ENCODE results near the gene KAZN.

The KAZN gene

DNA sequence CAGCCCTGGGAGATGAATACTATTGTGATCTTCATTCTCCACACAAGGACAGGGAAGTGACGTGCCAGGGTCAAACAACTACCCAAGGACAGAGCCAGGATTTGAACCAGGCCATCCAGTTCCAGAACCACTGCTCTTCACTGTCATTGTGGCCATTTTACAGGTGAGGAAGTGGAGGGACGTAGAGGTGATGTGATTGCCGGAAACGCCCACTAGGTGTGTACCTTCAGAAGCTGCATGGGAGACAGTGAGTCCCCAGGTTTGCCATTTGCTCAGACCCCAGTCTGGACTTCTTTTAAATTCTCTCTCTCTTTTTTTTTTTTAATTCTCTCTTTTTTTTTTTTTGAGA, 347.5 kb downstream of the KAZN start:
- no peaks in the 10 kb centered on the region for H3K9me2 ChIP-seq (replicated peaks; ENCODE audit: low read depth, low read length)
- no peak overlapping the region for H3K9ac ChIP-seq (ENCODE audit: low read depth, low read length, poor library complexity, severe bottlenecking)
- H4K20me1 ChIP-seq (ENCODE audit: insufficient read depth, low read length, poor library complexity, severe bottlenecking), result no peaks in the 10 kb centered on the region
- H3K36me3 ChIP-seq (ENCODE audit: insufficient read depth, low read length), result no peaks in the 10 kb centered on the region
- no peaks in the 10 kb centered on the region for H3K27me3 ChIP-seq (ENCODE audit: insufficient read depth, low read length, poor library complexity, severe bottlenecking)
- H2AFZ ChIP-seq (ENCODE audit: low read length), result no peak overlapping the region
- H3K4me3 ChIP-seq (ENCODE audit: low read length, poor library complexity, severe bottlenecking), result no peak overlapping the region
- no peak overlapping the region for H3K4me2 ChIP-seq (ENCODE audit: low read depth, low read length, poor library complexity, severe bottlenecking)
- H3K9me3 ChIP-seq (ENCODE audit: insufficient read depth, low read depth, low read length), result no peaks in the 10 kb centered on the region
- no peaks in the 10 kb centered on the region for H3K79me2 ChIP-seq (ENCODE audit: insufficient read depth, low read length)
- H3K4me1 ChIP-seq (ENCODE audit: insufficient read depth, low read length, poor library complexity, severe bottlenecking), result no peaks in the 10 kb centered on the region
- no peak for TF ChIP-seq EZH2phosphoT487 (IDR thresholded peaks at IDR 0.05; ENCODE audit: borderline replicate concordance)
- no peaks in the 10 kb centered on the region for H3F3A ChIP-seq (ENCODE audit: low read depth)

DNA sequence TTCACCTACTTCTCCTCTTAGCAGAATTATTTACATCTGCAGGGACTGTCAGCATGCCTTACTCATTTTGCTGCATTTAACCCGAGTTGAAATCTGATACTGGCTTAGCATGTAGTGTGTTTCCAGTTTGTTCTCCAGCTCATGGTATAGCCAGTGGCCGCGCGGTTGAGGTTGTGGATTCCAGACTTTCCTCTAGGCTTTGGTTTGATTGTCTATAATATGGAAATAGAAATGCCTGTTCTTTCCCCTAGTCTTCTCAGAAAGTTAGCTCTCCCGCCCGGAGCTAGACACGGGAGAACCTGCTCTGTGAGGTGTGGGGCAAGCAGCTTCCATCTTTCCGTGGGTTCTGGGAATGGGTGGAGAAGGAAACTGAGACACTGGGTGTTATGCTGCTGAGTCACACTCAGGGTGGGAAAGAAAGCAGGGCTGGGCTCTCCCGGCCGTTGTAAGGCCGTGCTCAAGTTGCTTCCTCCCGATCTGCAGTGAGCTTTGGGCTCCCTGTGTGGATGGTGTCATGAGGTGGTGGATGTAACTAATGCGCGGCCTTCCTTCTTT, 348.3 kb downstream of the KAZN start:
- Histone ChIP-seq H2AFZ (ENCODE audit: low read length) (no peak overlapping the region), H3K9me3 (ENCODE audit: insufficient read depth, low read depth, low read length) (no peaks in the 10 kb centered on the region), H3K4me1 (ENCODE audit: insufficient read depth, low read length, poor library complexity, severe bottlenecking) (no peaks in the 10 kb centered on the region), H3K79me2 (ENCODE audit: insufficient read depth, low read length) (no peaks in the 10 kb centered on the region), H3K4me3 (ENCODE audit: low read length, poor library complexity, severe bottlenecking) (no peak overlapping the region), H3K9ac (ENCODE audit: low read depth, low read length, poor library complexity, severe bottlenecking) (no peak overlapping the region), H3K9me2 (replicated peaks; ENCODE audit: low read depth, low read length) (no peaks in the 10 kb centered on the region), H3K4me2 (ENCODE audit: low read depth, low read length, poor library complexity, severe bottlenecking) (no peak overlapping the region), H3K27me3 (ENCODE audit: insufficient read depth, low read length, poor library complexity, severe bottlenecking) (no peaks in the 10 kb centered on the region), H3K36me3 (ENCODE audit: insufficient read depth, low read length) (no peaks in the 10 kb centered on the region), H3F3A (ENCODE audit: low read depth) (no peaks in the 10 kb centered on the region), H4K20me1 (ENCODE audit: insufficient read depth, low read length, poor library complexity, severe bottlenecking) (no peaks in the 10 kb centered on the region)
- TF ChIP-seq, protein P1, sequence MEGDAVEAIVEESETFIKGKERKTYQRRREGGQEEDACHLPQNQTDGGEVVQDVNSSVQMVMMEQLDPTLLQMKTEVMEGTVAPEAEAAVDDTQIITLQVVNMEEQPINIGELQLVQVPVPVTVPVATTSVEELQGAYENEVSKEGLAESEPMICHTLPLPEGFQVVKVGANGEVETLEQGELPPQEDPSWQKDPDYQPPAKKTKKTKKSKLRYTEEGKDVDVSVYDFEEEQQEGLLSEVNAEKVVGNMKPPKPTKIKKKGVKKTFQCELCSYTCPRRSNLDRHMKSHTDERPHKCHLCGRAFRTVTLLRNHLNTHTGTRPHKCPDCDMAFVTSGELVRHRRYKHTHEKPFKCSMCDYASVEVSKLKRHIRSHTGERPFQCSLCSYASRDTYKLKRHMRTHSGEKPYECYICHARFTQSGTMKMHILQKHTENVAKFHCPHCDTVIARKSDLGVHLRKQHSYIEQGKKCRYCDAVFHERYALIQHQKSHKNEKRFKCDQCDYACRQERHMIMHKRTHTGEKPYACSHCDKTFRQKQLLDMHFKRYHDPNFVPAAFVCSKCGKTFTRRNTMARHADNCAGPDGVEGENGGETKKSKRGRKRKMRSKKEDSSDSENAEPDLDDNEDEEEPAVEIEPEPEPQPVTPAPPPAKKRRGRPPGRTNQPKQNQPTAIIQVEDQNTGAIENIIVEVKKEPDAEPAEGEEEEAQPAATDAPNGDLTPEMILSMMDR (conservative IDR thresholded peaks at IDR 0.05; ENCODE audit: low read length), result no peak
- no peak for TF ChIP-seq EZH2phosphoT487 (IDR thresholded peaks at IDR 0.05; ENCODE audit: borderline replicate concordance)

DNA sequence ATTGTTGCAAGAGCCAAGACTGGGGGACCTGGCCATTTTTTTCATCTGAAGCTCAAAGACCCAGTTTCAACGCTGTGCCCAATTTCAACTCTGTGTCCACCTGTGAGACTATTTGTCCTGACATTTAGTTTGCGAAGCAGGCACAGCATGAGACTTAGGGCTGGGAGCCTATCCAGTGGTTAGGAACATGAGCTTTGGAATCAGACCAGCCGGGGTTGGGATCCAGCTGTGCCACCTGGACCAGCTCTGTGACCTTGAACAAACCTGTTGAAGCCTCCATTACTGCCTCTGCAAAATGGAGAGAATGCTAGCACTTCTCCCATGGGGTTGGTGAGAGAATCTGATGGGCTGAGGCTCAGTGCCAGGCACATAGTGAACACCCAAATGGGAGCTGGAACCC, 348.9 kb downstream of the KAZN start:
- H3K79me2 ChIP-seq (ENCODE audit: insufficient read depth, low read length), result no peaks in the 10 kb centered on the region
- H3K9me3 ChIP-seq (ENCODE audit: insufficient read depth, low read depth, low read length), result no peaks in the 10 kb centered on the region
- H3K4me2 ChIP-seq (ENCODE audit: low read depth, low read length, poor library complexity, severe bottlenecking), result no peak overlapping the region
- no peak overlapping the region for H2AFZ ChIP-seq (ENCODE audit: low read length)
- H3K27me3 ChIP-seq (ENCODE audit: insufficient read depth, low read length, poor library complexity, severe bottlenecking), result no peaks in the 10 kb centered on the region
- no peaks in the 10 kb centered on the region for H3K9me2 ChIP-seq (replicated peaks; ENCODE audit: low read depth, low read length)
- H3K4me3 ChIP-seq (ENCODE audit: low read length, poor library complexity, severe bottlenecking), result no peak overlapping the region
- no peak for TF ChIP-seq EZH2phosphoT487 (IDR thresholded peaks at IDR 0.05; ENCODE audit: borderline replicate concordance)
- TF ChIP-seq, protein P1 (conservative IDR thresholded peaks at IDR 0.05; ENCODE audit: low read length), result no peak
- no peak overlapping the region for H3K9ac ChIP-seq (ENCODE audit: low read depth, low read length, poor library complexity, severe bottlenecking)
- no peaks in the 10 kb centered on the region for H4K20me1 ChIP-seq (ENCODE audit: insufficient read depth, low read length, poor library complexity, severe bottlenecking)
- H3F3A ChIP-seq (ENCODE audit: low read depth), result no peaks in the 10 kb centered on the region
- H3K4me1 ChIP-seq (ENCODE audit: insufficient read depth, low read length, poor library complexity, severe bottlenecking), result no peaks in the 10 kb centered on the region
- no peaks in the 10 kb centered on the region for H3K36me3 ChIP-seq (ENCODE audit: insufficient read depth, low read length)

DNA sequence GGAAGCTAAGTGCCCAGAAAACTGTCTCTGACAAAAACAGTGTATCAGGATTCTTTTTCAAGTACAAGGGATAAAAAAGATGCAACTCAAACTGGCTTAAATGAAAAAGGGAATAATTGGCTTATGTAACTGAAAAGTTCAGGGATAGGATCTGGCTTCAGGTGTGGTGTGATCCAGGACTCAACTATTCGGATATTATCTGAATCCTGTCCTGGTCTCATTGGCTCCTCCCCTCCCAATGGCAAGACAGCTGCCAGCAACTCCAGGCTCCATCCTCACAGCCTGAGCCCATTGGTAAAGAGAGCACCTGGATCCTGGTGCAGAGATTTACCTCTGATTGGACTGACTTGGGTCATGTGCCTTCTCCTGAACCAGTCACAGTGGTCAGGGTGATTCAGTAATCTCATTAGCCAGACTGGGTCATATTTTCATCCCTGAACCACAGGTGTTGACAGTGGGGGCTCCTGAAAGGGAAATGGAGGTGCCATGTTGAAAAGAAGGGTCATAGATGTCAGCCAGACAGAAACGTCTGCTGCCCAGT, 349.7 kb downstream of the KAZN start:
- Histone ChIP-seq H3K4me2 (ENCODE audit: low read depth, low read length, poor library complexity, severe bottlenecking) (no peak overlapping the region), H3K4me3 (ENCODE audit: low read length, poor library complexity, severe bottlenecking) (no peak overlapping the region), H3K36me3 (ENCODE audit: insufficient read depth, low read length) (no peaks in the 10 kb centered on the region), H2AFZ (ENCODE audit: low read length) (no peak overlapping the region), H3K79me2 (ENCODE audit: insufficient read depth, low read length) (no peaks in the 10 kb centered on the region), H3K9me3 (ENCODE audit: insufficient read depth, low read depth, low read length) (no peaks in the 10 kb centered on the region), H3F3A (ENCODE audit: low read depth) (no peaks in the 10 kb centered on the region), H3K9me2 (replicated peaks; ENCODE audit: low read depth, low read length) (no peaks in the 10 kb centered on the region), H3K27me3 (ENCODE audit: insufficient read depth, low read length, poor library complexity, severe bottlenecking) (no peaks in the 10 kb centered on the region), H4K20me1 (ENCODE audit: insufficient read depth, low read length, poor library complexity, severe bottlenecking) (no peaks in the 10 kb centered on the region), H3K9ac (ENCODE audit: low read depth, low read length, poor library complexity, severe bottlenecking) (no peak overlapping the region), H3K4me1 (ENCODE audit: insufficient read depth, low read length, poor library complexity, severe bottlenecking) (no peaks in the 10 kb centered on the region)
- no peak for TF ChIP-seq EZH2phosphoT487 (IDR thresholded peaks at IDR 0.05; ENCODE audit: borderline replicate concordance)
- TF ChIP-seq, protein P1 (conservative IDR thresholded peaks at IDR 0.05; ENCODE audit: low read length), result no peak
